A549 (cell line): ENCODE results near the gene HDAC5. TPM values are rescaled to one million over a fixed set of nuclear protein-coding genes. Genes with fewer than 3 reads are reported as not detected.

Experiments used
- ATAC-seq, 2 experiments: fragments of 200-7000 bp in 1 of 2; fragments of >200 bp in 1 of 2; cut with Nextera tagmentation in 1 of 2; cut with Tn5 transposase in 1 of 2; 3 replicates each; pipeline versions ENCODE4 v1.8.0 to v1.9.1; 2018 to 2020; ENCODE audit warnings: mild to moderate bottlenecking in 1 of 2, moderate library complexity in 1 of 2
- CTCF ChIA-PET: fragments of 300-600 bp; sonication (Branson Sonifier 250); formaldehyde crosslinking; extraction: SDS; loops from one replicate; lab custom pipeline; 2021; ENCODE audit warnings: antibody characterized with exemption, inconsistent platforms; lab: Yijun Ruan, JAX
- POLR2A ChIA-PET: fragments of 350-600 bp; formaldehyde crosslinking; extraction: SDS; loops from one replicate; lab custom pipeline; 2021; ENCODE audit warnings: antibody characterized with exemption, inconsistent platforms; lab: Yijun Ruan, JAX
- DNase-seq, 2 experiments: peaks; one replicate each; pipeline versions ENCODE4 v3.0.0 to v3.0.0-alpha.2; 2011 to 2016; ENCODE audit warnings: low read depth in 1 of 2, low spot score in 1 of 2
- FAIRE-seq: peaks from 2 replicates; lab custom pipeline; 2011; peaks lifted over from hg19 to GRCh38; lab: Jason Lieb, UNC
- H3K27ac ChIP-seq, 2 experiments: fragments of >200 bp; sonication (Bioruptor Twin); formaldehyde crosslinking; 3 replicates each; pipeline ENCODE4 v1.5.1; 2016 to 2017
- H3K4me1 ChIP-seq: fragments of >200 bp; sonication (Bioruptor Twin); formaldehyde crosslinking; 3 replicates; pipeline ENCODE4 v1.6.1; 2016
- H3K4me2 ChIP-seq: fragments of >200 bp; sonication (Bioruptor Twin); formaldehyde crosslinking; 3 replicates; pipeline ENCODE4 v1.6.1; 2016
- H3K4me3 ChIP-seq: fragments of >200 bp; sonication (Bioruptor Twin); formaldehyde crosslinking; 3 replicates; pipeline ENCODE4 v1.5.1; 2016
- H3K9me3 ChIP-seq: fragments of >200 bp; sonication (Bioruptor Twin); formaldehyde crosslinking; 3 replicates; pipeline ENCODE4 v1.6.1; 2016
- CBX8 ChIP-seq: fragments of 200-600 bp; sonication (generic); IDR thresholded peaks from 2 replicates; pipeline ENCODE4 v1.6.1; 2016
- CEBPB ChIP-seq, 2 experiments: fragments of >200 bp in 1 of 2; sonication (Bioruptor Twin) in 1 of 2; formaldehyde crosslinking in 1 of 2; IDR thresholded peaks; 2 replicates each; pipeline ENCODE4 v1.6.1; 2012 to 2016
- CHD2 ChIP-seq: fragments of 150-350 bp; IDR thresholded peaks from 2 replicates; pipeline ENCODE4 v1.6.1; 2014; ENCODE audit warnings: low read length; ENCODE audit not compliant: partially characterized antibody
- EHMT2 ChIP-seq: fragments of 200-600 bp; sonication (generic); IDR thresholded peaks from 2 replicates; pipeline ENCODE4 v1.6.1; 2016; ENCODE audit warnings: antibody characterized with exemption, low read depth, mild to moderate bottlenecking, moderate library complexity
- ESRRA ChIP-seq: fragments of 150-350 bp; IDR thresholded peaks from 2 replicates; pipeline ENCODE4 v1.6.1; 2014; ENCODE audit warnings: mild to moderate bottlenecking, low read length, borderline replicate concordance
- FOXS1 ChIP-seq: fragments of 250-450 bp; sonication (Bioruptor Pico); IDR thresholded peaks from 2 replicates; pipeline ENCODE4 v1.5.0; 2020; ENCODE audit warnings: mild to moderate bottlenecking, moderate library complexity
- GATA3 ChIP-seq: IDR thresholded peaks from 2 replicates; pipeline ENCODE4 v1.6.1; 2012; ENCODE audit warnings: borderline replicate concordance
- HEYL ChIP-seq: fragments of 250-450 bp; sonication (Bioruptor Pico); IDR thresholded peaks from 2 replicates; pipeline ENCODE4 v1.8.0; 2021; ENCODE audit warnings: mild to moderate bottlenecking, moderate library complexity
- JUN ChIP-seq, 2 experiments: fragments of >200 bp; sonication (Bioruptor Twin); formaldehyde crosslinking; IDR thresholded peaks; 2 replicates in 1 of 2; 3 replicates in 1 of 2; pipeline ENCODE4 v1.6.1; 2016 to 2017
- MAFK ChIP-seq: fragments of 450-650 bp; IDR thresholded peaks from 2 replicates; pipeline ENCODE4 v1.6.1; 2014; ENCODE audit not compliant: partially characterized antibody
- MAZ ChIP-seq: fragments of 150-350 bp; IDR thresholded peaks from 2 replicates; pipeline ENCODE4 v1.6.1; 2014; ENCODE audit warnings: antibody characterized with exemption, low read depth, low read length, borderline replicate concordance
- NPAS2 ChIP-seq: fragments of 250-450 bp; sonication (Bioruptor Pico); IDR thresholded peaks from 2 replicates; pipeline ENCODE4 v1.8.0; 2022; ENCODE audit warnings: mild to moderate bottlenecking, moderate library complexity, borderline replicate concordance
- RFX5 ChIP-seq: fragments of 450-650 bp; IDR thresholded peaks from 2 replicates; pipeline ENCODE4 v1.7.1; 2014; ENCODE audit warnings: antibody characterized with exemption, mild to moderate bottlenecking, moderate library complexity
- SMC3 ChIP-seq: fragments of >200 bp; sonication (Bioruptor Twin); formaldehyde crosslinking; IDR thresholded peaks from 3 replicates; pipeline ENCODE4 v1.6.1; 2018; ENCODE audit warnings: inconsistent platforms
- TFCP2L1 ChIP-seq: fragments of 250-450 bp; sonication (Bioruptor Pico); IDR thresholded peaks from 2 replicates; pipeline ENCODE4 v1.5.0; 2021; ENCODE audit warnings: mild to moderate bottlenecking
- ZFP36 ChIP-seq: fragments of 450-650 bp; IDR thresholded peaks from 2 replicates; pipeline ENCODE4 v1.6.1; 2014; ENCODE audit warnings: borderline replicate concordance; ENCODE audit not compliant: partially characterized antibody
- ZSCAN20 ChIP-seq: fragments of 250-450 bp; sonication (Bioruptor Pico); IDR thresholded peaks from 2 replicates; pipeline ENCODE4 v1.8.0; 2022; ENCODE audit warnings: mild to moderate bottlenecking, moderate library complexity
- WGBS: methylation state at CpG from one replicate; pipeline ENCODE4 v1.1.6; 2017; ENCODE audit errors: missing lambda C conversion rate; 5-methylcytosine and 5-hydroxymethylcytosine counted together
- polyA plus RNA-seq, 4 experiments: library from polyadenylated mRNA; depleted of rRNA in 3 of 4; stranded (reverse); fragments of >200 nt; fragmentation: RNase III in 1 of 4; extraction: RNeasy Plus Mini Kit Qiagen cat#74134 plus additional on column Dnase treatment in 1 of 4; gene quantifications; 2 replicates in 3 of 4; 3 replicates in 1 of 4; pipeline ENCODE4 v1.2.3, GENCODE V29; 2011 to 2017
- TF ChIP-seq, protein P1 (sequence below): fragments of 200-600 bp; sonication (generic); IDR thresholded peaks from 2 replicates; pipeline ENCODE4 v1.6.1; 2016; ENCODE audit warnings: antibody characterized with exemption, mild to moderate bottlenecking, moderate library complexity
- TF ChIP-seq, protein P2 (sequence below): fragments of 250-450 bp; sonication (Bioruptor Pico); IDR thresholded peaks from 2 replicates; pipeline ENCODE4 v1.5.0; 2020; ENCODE audit warnings: low read depth, mild to moderate bottlenecking, moderate library complexity

The HDAC5 gene
- polyA plus RNA-seq, 2 of the 4 experiments (the other 2 are of a cell fraction), result 3.1 to 7.1 TPM

DNA sequence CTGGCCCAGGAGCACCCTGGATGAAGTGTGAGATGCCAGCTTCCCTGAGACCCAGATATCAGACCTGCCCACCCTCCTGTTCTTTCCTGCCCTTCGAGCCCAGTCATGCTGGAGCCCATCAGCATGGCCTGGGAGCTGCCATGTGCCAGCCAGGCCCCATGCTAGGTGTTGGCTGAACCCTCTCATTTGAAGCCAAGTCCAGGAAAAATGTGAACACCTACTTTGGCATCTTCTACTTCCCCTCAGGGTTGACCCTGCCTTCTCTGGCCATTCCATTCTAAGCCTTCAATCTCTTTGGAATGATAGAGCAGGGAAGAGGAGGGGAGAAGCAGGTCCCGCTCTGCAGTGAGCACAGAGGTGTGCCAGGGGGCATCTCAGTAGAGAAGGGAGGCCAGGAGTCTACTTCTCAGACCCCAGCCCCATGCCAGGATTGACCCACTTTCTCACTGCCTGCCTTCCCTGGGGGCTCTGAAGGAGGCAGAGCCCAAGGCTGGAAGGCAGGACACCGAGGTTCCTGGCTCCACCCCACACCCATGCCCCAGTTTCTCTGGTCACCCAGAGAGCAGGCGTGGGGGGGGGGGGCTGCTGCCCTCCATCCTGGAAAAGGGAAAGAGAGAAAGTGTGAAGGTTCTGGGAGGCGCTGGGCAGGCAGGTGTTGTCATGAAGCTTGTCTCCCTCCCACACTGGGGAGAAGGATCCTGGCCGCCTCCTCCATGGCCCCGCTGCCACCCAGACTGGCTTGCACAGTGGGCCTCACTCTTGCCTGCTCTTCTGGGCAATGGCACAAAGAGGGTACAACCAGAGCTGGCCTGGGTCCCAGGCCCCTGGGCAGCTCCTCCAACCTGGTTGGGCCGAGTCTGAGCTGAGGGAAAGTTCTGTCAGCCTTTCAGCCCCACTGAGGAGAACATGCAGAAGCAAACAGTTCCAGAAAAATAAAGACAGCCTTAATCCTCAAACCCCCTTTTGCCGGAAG lies 9.3 kb downstream of the HDAC5 start (continued):
- no peak for TF ChIP-seq GATA3
- no peak for TF ChIP-seq MAZ
- no peak for TF ChIP-seq TFCP2L1 (CRISPR knock-in tag)
- TF ChIP-seq RFX5, result no peak
- no peak for TF ChIP-seq EHMT2
- TF ChIP-seq HEYL (CRISPR knock-in tag), result no peak

DNA sequence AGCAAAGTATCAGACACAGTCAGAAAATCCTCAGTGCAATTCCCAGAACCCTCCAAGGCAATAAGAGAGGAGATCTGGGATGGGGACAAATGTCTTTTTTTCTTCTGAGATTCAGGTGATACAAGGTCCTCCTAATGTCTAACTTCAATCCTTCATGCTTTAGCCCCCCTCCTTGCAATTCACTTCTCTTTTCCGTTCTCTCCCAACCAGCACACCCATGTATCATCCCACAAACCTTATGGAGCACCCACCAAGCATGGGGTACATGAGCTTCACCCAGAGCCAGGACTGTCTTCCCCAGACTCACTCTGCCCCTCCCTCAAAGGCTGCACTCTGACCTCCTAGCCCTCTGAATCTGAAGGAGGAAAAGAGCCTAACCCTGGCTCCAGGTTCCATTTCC lies 10.1 kb downstream of the HDAC5 start:
- CTCF ChIA-PET, result interaction anchor here (0.7 to 39.6 kb wide), 8 partner anchors 6 to 217 kb away, joined by 3 to 1202 read pairs (median 50); partner anchors contain the start of genes G6PC3 and HDAC5
- Histone ChIP-seq H3K9me3 (no peaks in the 10 kb centered on the region), H3K27ac (no peak overlapping the region), H3K4me3 (no peak overlapping the region), H3K4me2 (no peak overlapping the region), H3K4me1 (peaks cover 45% of the 10 kb centered on the region)
- no peak for TF ChIP-seq CHD2
- TF ChIP-seq, protein P1, sequence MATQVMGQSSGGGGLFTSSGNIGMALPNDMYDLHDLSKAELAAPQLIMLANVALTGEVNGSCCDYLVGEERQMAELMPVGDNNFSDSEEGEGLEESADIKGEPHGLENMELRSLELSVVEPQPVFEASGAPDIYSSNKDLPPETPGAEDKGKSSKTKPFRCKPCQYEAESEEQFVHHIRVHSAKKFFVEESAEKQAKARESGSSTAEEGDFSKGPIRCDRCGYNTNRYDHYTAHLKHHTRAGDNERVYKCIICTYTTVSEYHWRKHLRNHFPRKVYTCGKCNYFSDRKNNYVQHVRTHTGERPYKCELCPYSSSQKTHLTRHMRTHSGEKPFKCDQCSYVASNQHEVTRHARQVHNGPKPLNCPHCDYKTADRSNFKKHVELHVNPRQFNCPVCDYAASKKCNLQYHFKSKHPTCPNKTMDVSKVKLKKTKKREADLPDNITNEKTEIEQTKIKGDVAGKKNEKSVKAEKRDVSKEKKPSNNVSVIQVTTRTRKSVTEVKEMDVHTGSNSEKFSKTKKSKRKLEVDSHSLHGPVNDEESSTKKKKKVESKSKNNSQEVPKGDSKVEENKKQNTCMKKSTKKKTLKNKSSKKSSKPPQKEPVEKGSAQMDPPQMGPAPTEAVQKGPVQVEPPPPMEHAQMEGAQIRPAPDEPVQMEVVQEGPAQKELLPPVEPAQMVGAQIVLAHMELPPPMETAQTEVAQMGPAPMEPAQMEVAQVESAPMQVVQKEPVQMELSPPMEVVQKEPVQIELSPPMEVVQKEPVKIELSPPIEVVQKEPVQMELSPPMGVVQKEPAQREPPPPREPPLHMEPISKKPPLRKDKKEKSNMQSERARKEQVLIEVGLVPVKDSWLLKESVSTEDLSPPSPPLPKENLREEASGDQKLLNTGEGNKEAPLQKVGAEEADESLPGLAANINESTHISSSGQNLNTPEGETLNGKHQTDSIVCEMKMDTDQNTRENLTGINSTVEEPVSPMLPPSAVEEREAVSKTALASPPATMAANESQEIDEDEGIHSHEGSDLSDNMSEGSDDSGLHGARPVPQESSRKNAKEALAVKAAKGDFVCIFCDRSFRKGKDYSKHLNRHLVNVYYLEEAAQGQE, result no peak
- TF ChIP-seq FOXS1 (CRISPR knock-in tag), result no peak
- FAIRE-seq (no peak), DNase-seq (no peak), ATAC-seq (no peak)
- 91% methylated on average over 1 of the region's 1 CpG for WGBS
- POLR2A ChIA-PET, result interaction anchor here (6.8 kb wide), 1 partner anchor 9 kb away, joined by 50 read pairs; the partner anchor contains the start of gene HDAC5

DNA sequence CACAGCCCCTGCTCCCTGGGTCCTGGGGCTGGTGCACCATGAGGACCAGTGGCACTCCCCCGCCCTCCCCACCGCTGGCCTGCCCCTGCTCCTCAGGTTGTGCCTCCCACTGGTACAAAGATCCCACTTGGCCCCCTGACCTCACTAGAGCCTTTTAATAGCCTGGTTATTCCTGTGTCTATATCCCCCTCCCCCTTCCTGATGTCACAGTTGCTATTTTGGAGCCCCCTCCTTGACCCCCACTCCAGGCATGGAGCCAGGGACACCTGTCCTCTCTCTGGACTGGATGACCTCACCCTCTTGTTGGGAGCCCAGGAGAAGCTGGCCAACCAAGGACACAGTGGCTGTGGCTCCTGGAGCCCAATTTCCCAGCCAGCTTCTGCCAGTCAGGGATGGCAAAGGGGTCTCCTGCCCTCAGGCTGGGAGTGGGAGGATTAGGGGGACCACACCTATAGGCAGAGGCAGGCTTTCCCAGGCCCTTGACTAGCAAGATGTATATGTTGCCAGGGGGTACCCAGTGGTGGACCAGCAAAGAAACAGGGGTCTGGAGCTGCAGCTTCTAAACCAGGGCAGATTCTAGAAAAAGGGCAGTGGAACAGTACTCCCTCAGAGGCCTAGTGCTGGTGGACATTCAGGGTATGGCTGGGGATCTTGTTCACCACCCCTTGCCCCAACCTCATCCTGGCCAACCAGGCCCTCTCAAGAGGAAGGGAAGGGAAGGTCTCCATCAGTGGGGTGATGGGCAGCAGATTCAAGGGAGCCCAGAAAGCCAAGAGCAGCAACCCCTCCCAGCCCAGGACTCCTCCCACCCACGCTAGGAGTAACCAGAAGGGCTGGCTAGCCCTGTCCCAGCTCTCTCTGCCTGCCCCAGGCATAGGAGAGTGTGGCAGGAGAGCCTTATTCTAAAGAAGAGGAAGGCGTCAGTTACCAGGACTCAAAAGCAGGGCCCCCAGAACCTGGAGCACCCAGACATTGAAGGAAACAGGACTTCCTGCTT lies 10.9 kb downstream of the HDAC5 start:
- H3K9me3 ChIP-seq, result no peaks in the 10 kb centered on the region
- H3K4me2 ChIP-seq, result no peak overlapping the region
- DNase-seq, result no peak
- H3K27ac ChIP-seq, result peak overlapping the region in 1 of 2 experiments; percentile 86; a peak in 2 of 6 replicates
- CTCF ChIA-PET, result interaction anchor here (0.6 to 39.6 kb wide), 11 partner anchors 5 to 521 kb away, joined by 3 to 1202 read pairs (median 5); partner anchors contain the start of genes G6PC3 and HDAC5
- no peak for FAIRE-seq
- TF ChIP-seq ESRRA (no peak), MAFK (no peak), TFCP2L1 (CRISPR knock-in tag) (no peak), CBX8 (no peak), NPAS2 (no peak), JUN (IDR thresholded peaks at IDR 0.05) (no peak), RFX5 (no peak), ZFP36 (no peak), ZSCAN20 (CRISPR knock-in tag) (no peak), CHD2 (no peak), CEBPB (IDR thresholded peaks at IDR 0.05) (no peak), SMC3 (no peak)
- TF ChIP-seq, protein P1, result no peak
- TF ChIP-seq, protein P2, sequence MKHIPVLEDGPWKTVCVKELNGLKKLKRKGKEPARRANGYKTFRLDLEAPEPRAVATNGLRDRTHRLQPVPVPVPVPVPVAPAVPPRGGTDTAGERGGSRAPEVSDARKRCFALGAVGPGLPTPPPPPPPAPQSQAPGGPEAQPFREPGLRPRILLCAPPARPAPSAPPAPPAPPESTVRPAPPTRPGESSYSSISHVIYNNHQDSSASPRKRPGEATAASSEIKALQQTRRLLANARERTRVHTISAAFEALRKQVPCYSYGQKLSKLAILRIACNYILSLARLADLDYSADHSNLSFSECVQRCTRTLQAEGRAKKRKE (CRISPR knock-in tag), result no peak
- POLR2A ChIA-PET, result interaction anchor here (2.7 to 6.8 kb wide), 2 partner anchors 10 to 17 kb away, joined by 16 to 50 read pairs; partner anchors contain the start of gene HDAC5
- H3K4me1 ChIP-seq, result peaks cover 53% of the 10 kb centered on the region
- WGBS, result 85% methylated on average over 2 of the region's 4 CpGs
- no peak for ATAC-seq
- no peak overlapping the region for H3K4me3 ChIP-seq
